ENCODE data around the gene APOL5.
"Not testable (repeated sequence)": the region's sequence is repeated elsewhere in the genome, so short reads cannot be mapped to it uniquely, and the experiment has no call there.

APOL5 gene

DNA sequence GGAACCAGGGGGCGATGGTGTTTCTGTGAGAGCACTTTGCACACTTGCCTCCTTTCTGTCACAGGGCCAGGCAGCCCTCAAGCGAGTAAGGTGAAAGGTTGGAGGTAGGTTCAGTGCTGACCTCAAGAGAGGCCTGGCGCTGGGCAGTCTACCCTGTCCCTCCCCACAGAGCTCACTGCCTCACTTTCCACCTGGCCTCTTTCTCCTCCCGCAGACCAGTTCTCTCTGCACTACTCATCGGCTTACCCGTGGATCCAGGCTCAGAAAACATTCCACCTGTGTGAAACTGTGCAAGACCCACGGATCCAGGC, 16.8 kb downstream of the APOL5 start:
- Histone ChIP-seq H3K36me3 (ENCODE audit: control insufficient read depth, insufficient read depth, low read length) (no peaks in the 10 kb centered on the region), H3K9ac (no peak overlapping the region), H3K9me3 (ENCODE audit: control insufficient read depth, low read length) (no peaks in the 10 kb centered on the region), H3K4me1 (no peaks in the 10 kb centered on the region), H3K4me3 (ENCODE audit: low read depth, low read length) (no peak overlapping the region), H3K79me2 (no peaks in the 10 kb centered on the region), H2AFZ (no peak overlapping the region), H3K27ac (no peak overlapping the region), H3K27me3 (ENCODE audit: control insufficient read depth, insufficient read depth, low read length) (no peaks in the 10 kb centered on the region), H3K4me2 (ENCODE audit: low read length) (no peak overlapping the region)
- no peak for TF ChIP-seq CTCF (IDR thresholded peaks at IDR 0.05)

- H3K9me3 ChIP-seq (ENCODE audit: control insufficient read depth, low read length): no peaks in the 10 kb centered on the region
- no peak overlapping the region for H2AFZ ChIP-seq
- no peaks in the 10 kb centered on the region for H3K27me3 ChIP-seq (ENCODE audit: control insufficient read depth, insufficient read depth, low read length)
- no peaks in the 10 kb centered on the region for H3K36me3 ChIP-seq (ENCODE audit: control insufficient read depth, insufficient read depth, low read length)
- no peak overlapping the region for H3K4me2 ChIP-seq (ENCODE audit: low read length)
- H3K4me3 ChIP-seq (ENCODE audit: low read depth, low read length): no peak overlapping the region
- H3K9ac ChIP-seq: no peak overlapping the region
- no peaks in the 10 kb centered on the region for H3K79me2 ChIP-seq
- peaks cover 5% of the 10 kb centered on the region for H3K4me1 ChIP-seq
- no peak overlapping the region for H3K27ac ChIP-seq
- no peak for TF ChIP-seq CTCF (IDR thresholded peaks at IDR 0.05)
These were observed 17.9 kb downstream of the APOL5 start for GRCh38 chr22:35735542-35735941.

- H2AFZ ChIP-seq: no peak overlapping the region
- no peak overlapping the region for H3K27ac ChIP-seq
- no peaks in the 10 kb centered on the region for H3K36me3 ChIP-seq (ENCODE audit: control insufficient read depth, insufficient read depth, low read length)
- no peaks in the 10 kb centered on the region for H3K9me3 ChIP-seq (ENCODE audit: control insufficient read depth, low read length)
- no peak overlapping the region for H3K9ac ChIP-seq
- H3K4me2 ChIP-seq (ENCODE audit: low read length): no peak overlapping the region
- no peaks in the 10 kb centered on the region for H3K79me2 ChIP-seq
- H3K27me3 ChIP-seq (ENCODE audit: control insufficient read depth, insufficient read depth, low read length): no peaks in the 10 kb centered on the region
- H3K4me3 ChIP-seq (ENCODE audit: low read depth, low read length): no peak overlapping the region
- no peak for TF ChIP-seq CTCF (IDR thresholded peaks at IDR 0.05)
- H3K4me1 ChIP-seq: peaks cover 11% of the 10 kb centered on the region
These were observed 18.5 kb downstream of the APOL5 start for GRCh38 chr22:35736166-35736565.

DNA sequence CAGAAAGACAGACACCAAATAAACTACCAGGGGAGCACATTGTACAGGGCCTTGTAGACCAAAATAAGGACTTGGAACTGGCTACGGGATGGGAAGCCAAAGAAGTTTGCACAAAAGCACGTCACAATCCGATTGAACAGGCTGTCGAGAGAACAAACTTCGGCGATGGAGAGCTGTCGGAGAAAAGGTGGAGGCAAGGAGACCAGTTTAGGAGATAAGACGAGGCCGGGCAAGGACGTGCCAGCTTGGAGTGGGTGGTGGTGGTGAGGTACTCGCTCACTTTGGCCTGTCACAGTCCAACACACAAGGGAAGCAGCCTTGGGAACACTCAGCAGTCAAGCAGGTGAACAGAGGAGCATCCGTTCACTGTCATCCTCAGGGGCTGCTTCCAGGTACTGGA, 19.0 kb downstream of the APOL5 start:
- H3K4me3 ChIP-seq (ENCODE audit: low read depth, low read length): no peak overlapping the region
- H3K9ac ChIP-seq: no peak overlapping the region
- H3K27ac ChIP-seq: no peak overlapping the region
- H3K9me3 ChIP-seq (ENCODE audit: control insufficient read depth, low read length): no peaks in the 10 kb centered on the region
- H3K27me3 ChIP-seq (ENCODE audit: control insufficient read depth, insufficient read depth, low read length): no peaks in the 10 kb centered on the region
- no peaks in the 10 kb centered on the region for H3K36me3 ChIP-seq (ENCODE audit: control insufficient read depth, insufficient read depth, low read length)
- peaks cover 12% of the 10 kb centered on the region for H3K4me1 ChIP-seq
- H2AFZ ChIP-seq: no peak overlapping the region
- H3K79me2 ChIP-seq: no peaks in the 10 kb centered on the region
- H3K4me2 ChIP-seq (ENCODE audit: low read length): no peak overlapping the region
- no peak for TF ChIP-seq CTCF (IDR thresholded peaks at IDR 0.05)

GRCh38 chr22:35737886-35738285, 20.2 kb downstream of the APOL5 start:
- not testable (repeated sequence) for H3K36me3 ChIP-seq (ENCODE audit: control insufficient read depth, insufficient read depth, low read length); H3K4me2 ChIP-seq (ENCODE audit: low read length); H3K27ac ChIP-seq; H3K79me2 ChIP-seq; H3K9ac ChIP-seq; H2AFZ ChIP-seq; H3K27me3 ChIP-seq (ENCODE audit: control insufficient read depth, insufficient read depth, low read length); H3K4me3 ChIP-seq (ENCODE audit: low read depth, low read length); H3K9me3 ChIP-seq (ENCODE audit: control insufficient read depth, low read length)
- H3K4me1 ChIP-seq: peaks cover 12% of the 10 kb centered on the region
